ENCODE data around the gene AMOTL1.

DNA sequence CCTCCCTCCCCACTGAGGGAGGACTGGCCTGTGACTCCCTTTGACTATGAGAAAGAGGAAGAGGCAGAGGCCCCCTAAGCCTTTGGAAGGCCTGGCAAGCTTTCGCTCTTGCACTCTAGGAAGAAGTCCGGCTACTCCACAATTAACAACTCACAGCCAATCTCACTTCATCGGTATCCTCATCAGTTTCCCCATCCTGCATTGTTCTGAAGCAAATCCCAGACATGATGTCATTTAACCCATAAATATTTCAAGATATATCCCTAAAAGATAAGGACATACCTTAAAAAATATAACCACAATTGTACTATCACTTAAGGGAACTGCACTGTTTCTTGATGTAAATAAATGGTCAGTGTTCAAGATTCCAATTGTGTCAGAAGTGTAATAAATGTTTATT, 142.1 kb downstream of the AMOTL1 start:
- TF ChIP-seq, protein P1, sequence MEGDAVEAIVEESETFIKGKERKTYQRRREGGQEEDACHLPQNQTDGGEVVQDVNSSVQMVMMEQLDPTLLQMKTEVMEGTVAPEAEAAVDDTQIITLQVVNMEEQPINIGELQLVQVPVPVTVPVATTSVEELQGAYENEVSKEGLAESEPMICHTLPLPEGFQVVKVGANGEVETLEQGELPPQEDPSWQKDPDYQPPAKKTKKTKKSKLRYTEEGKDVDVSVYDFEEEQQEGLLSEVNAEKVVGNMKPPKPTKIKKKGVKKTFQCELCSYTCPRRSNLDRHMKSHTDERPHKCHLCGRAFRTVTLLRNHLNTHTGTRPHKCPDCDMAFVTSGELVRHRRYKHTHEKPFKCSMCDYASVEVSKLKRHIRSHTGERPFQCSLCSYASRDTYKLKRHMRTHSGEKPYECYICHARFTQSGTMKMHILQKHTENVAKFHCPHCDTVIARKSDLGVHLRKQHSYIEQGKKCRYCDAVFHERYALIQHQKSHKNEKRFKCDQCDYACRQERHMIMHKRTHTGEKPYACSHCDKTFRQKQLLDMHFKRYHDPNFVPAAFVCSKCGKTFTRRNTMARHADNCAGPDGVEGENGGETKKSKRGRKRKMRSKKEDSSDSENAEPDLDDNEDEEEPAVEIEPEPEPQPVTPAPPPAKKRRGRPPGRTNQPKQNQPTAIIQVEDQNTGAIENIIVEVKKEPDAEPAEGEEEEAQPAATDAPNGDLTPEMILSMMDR (IDR thresholded peaks at IDR 0.05; ENCODE audit: low read depth, low read length, poor library complexity, severe bottlenecking), result no peak
- no peak for TF ChIP-seq EZH2phosphoT487 (IDR thresholded peaks at IDR 0.05; ENCODE audit: borderline replicate concordance, low read length)

Data from DOHH2 (cell line).